GM23338 (cell line): ENCODE results near the gene KIAA1549.

Experiments
- CREB1 ChIP-seq: fragments of 250-450 bp; sonication (Bioruptor Pico); IDR thresholded peaks from 2 replicates; pipeline ENCODE4 v1.5.0; 2020; ENCODE audit warnings: low read depth, mild to moderate bottlenecking, moderate library complexity
- EZH2 ChIP-seq: fragments of 200-600 bp; sonication (generic); IDR thresholded peaks from one replicate; pipeline ENCODE4 v1.8.0; 2017; ENCODE audit warnings: antibody characterized with exemption, mild to moderate bottlenecking, low read depth; ENCODE audit not compliant: unreplicated experiment
- EZH2phosphoT487 ChIP-seq: fragments of 200-600 bp; sonication (generic); IDR thresholded peaks from one replicate; pipeline ENCODE4 v1.8.1; 2018; ENCODE audit warnings: antibody characterized with exemption; ENCODE audit not compliant: unreplicated experiment
- JUNB ChIP-seq: IDR thresholded peaks from one replicate; pipeline ENCODE4 v1.6.1; 2016; ENCODE audit warnings: antibody characterized with exemption; ENCODE audit not compliant: unreplicated experiment
- NANOG ChIP-seq: IDR thresholded peaks from 2 replicates; pipeline ENCODE4 v1.6.1; 2016; ENCODE audit warnings: antibody characterized with exemption, borderline replicate concordance
- POLR2AphosphoS5 ChIP-seq: IDR thresholded peaks from 2 replicates; pipeline ENCODE4 v1.6.1; 2016; ENCODE audit warnings: antibody characterized with exemption, low read depth
- TF ChIP-seq, protein P1 (sequence below), 2 experiments: fragments of 200-600 bp in 1 of 2; sonication (generic) in 1 of 2; conservative IDR thresholded peaks; 2 replicates each; pipeline versions ENCODE4 v1.5.1 to v1.6.1; 2016 to 2017; ENCODE audit warnings: antibody characterized with exemption in 2 of 2, low read depth in 2 of 2, mild to moderate bottlenecking in 2 of 2, moderate library complexity in 1 of 2
- TF ChIP-seq, protein P2 (sequence below): IDR thresholded peaks from 2 replicates; pipeline ENCODE4 v1.6.1; 2016; ENCODE audit warnings: antibody characterized with exemption
- TF ChIP-seq, protein P3 (sequence below): IDR thresholded peaks from one replicate; pipeline ENCODE4 v1.6.1; 2018; ENCODE audit warnings: antibody characterized with exemption; ENCODE audit not compliant: unreplicated experiment

DNA sequence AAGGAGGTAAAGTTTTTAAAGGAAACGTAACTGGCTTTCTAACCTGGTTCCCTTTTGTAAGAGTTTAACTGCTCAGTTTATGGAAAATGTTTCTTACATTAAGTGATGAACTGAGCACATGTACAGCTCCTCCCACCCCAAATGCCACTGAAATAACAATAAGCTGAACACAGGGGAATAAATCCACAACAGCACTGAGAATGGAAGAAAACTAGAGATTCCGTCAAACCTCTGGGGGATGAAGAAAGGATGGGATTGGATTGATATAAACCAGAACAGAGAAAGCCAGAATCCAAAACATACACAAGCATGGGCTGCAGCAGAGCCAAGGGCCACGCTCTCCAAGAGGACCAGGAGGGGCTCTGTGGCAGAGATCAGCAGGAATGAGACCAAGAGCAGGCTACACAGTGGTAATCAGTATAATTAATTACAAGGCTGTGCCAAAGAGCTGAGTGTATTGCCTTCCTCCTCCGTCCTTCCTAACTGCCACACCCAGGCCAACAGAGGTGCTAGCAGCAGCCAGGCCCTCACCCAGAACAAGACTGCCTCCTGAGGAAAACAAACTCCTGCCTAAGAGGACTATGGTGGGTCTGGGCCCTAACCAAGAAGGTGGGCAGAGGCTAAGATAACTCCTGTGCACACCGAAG, 73.9 kb downstream of the KIAA1549 start:
- TF ChIP-seq, protein P1, sequence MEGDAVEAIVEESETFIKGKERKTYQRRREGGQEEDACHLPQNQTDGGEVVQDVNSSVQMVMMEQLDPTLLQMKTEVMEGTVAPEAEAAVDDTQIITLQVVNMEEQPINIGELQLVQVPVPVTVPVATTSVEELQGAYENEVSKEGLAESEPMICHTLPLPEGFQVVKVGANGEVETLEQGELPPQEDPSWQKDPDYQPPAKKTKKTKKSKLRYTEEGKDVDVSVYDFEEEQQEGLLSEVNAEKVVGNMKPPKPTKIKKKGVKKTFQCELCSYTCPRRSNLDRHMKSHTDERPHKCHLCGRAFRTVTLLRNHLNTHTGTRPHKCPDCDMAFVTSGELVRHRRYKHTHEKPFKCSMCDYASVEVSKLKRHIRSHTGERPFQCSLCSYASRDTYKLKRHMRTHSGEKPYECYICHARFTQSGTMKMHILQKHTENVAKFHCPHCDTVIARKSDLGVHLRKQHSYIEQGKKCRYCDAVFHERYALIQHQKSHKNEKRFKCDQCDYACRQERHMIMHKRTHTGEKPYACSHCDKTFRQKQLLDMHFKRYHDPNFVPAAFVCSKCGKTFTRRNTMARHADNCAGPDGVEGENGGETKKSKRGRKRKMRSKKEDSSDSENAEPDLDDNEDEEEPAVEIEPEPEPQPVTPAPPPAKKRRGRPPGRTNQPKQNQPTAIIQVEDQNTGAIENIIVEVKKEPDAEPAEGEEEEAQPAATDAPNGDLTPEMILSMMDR (conservative IDR thresholded peaks at IDR 0.05; ENCODE audit: low read depth in 2 of 2): no peak
- no peak for TF ChIP-seq EZH2
- TF ChIP-seq CREB1 (CRISPR knock-in tag): no peak
- no peak for TF ChIP-seq EZH2phosphoT487
- TF ChIP-seq, protein P2, sequence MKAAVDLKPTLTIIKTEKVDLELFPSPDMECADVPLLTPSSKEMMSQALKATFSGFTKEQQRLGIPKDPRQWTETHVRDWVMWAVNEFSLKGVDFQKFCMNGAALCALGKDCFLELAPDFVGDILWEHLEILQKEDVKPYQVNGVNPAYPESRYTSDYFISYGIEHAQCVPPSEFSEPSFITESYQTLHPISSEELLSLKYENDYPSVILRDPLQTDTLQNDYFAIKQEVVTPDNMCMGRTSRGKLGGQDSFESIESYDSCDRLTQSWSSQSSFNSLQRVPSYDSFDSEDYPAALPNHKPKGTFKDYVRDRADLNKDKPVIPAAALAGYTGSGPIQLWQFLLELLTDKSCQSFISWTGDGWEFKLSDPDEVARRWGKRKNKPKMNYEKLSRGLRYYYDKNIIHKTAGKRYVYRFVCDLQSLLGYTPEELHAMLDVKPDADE: no peak
- no peak for TF ChIP-seq POLR2AphosphoS5
- TF ChIP-seq, protein P3, sequence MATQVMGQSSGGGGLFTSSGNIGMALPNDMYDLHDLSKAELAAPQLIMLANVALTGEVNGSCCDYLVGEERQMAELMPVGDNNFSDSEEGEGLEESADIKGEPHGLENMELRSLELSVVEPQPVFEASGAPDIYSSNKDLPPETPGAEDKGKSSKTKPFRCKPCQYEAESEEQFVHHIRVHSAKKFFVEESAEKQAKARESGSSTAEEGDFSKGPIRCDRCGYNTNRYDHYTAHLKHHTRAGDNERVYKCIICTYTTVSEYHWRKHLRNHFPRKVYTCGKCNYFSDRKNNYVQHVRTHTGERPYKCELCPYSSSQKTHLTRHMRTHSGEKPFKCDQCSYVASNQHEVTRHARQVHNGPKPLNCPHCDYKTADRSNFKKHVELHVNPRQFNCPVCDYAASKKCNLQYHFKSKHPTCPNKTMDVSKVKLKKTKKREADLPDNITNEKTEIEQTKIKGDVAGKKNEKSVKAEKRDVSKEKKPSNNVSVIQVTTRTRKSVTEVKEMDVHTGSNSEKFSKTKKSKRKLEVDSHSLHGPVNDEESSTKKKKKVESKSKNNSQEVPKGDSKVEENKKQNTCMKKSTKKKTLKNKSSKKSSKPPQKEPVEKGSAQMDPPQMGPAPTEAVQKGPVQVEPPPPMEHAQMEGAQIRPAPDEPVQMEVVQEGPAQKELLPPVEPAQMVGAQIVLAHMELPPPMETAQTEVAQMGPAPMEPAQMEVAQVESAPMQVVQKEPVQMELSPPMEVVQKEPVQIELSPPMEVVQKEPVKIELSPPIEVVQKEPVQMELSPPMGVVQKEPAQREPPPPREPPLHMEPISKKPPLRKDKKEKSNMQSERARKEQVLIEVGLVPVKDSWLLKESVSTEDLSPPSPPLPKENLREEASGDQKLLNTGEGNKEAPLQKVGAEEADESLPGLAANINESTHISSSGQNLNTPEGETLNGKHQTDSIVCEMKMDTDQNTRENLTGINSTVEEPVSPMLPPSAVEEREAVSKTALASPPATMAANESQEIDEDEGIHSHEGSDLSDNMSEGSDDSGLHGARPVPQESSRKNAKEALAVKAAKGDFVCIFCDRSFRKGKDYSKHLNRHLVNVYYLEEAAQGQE: no peak
- no peak for TF ChIP-seq JUNB
- no peak for TF ChIP-seq NANOG
